CD4-positive, alpha-beta memory T cell (primary cell): ENCODE data around the gene CENPU. TPM values are rescaled to one million over a fixed set of nuclear protein-coding genes. Genes with fewer than 3 reads are reported as not detected.
"Not testable (repeated sequence)": the region's sequence is repeated elsewhere in the genome, so short reads cannot be mapped to it uniquely, and the experiment has no call there.

ENCODE experiments used
- CTCF ChIA-PET: fragments of 350-600 bp; sonication (Branson Sonifier 250); formaldehyde crosslinking; loops from one replicate; lab custom pipeline; 2021; ENCODE audit warnings: inconsistent platforms; ENCODE audit not compliant: partially characterized antibody; lab: Charles Lee
- POLR2A ChIA-PET: fragments of 350-600 bp; sonication (Branson Sonifier 250); formaldehyde crosslinking; loops from one replicate; lab custom pipeline; 2021; ENCODE audit not compliant: partially characterized antibody; lab: Charles Lee
- DNase-seq, 5 donors: peaks; one replicate each; pipeline versions ENCODE4 v3.0.0 to v3.0.0-alpha.2; 2020 to 2022; ENCODE audit warnings: mixed read lengths in 1 of 5
- H3K27ac ChIP-seq: one replicate; pipeline ENCODE4 v1.7.0; 2013; ENCODE audit warnings: low read depth, low read length
- H3K27me3 ChIP-seq: 2 replicates; pipeline ENCODE4 v1.7.0; 2013; ENCODE audit warnings: mild to moderate bottlenecking, low read length, moderate library complexity; ENCODE audit not compliant: insufficient read depth
- H3K36me3 ChIP-seq: 2 replicates; pipeline ENCODE4 v1.7.0; 2013; ENCODE audit warnings: mild to moderate bottlenecking, low read length, moderate library complexity; ENCODE audit not compliant: insufficient read depth
- H3K4me1 ChIP-seq: 2 replicates; pipeline ENCODE4 v1.7.0; 2013; ENCODE audit warnings: mild to moderate bottlenecking, low read length, moderate library complexity; ENCODE audit not compliant: insufficient read depth
- H3K4me3 ChIP-seq, 2 donors: one replicate each; pipeline ENCODE4 v1.7.0; 2013; ENCODE audit warnings: low read length in 2 of 2, mild to moderate bottlenecking in 1 of 2
- H3K9me3 ChIP-seq, 2 donors: one replicate each; pipeline ENCODE4 v1.7.0; 2013; ENCODE audit warnings: low read length in 2 of 2, control low read depth in 1 of 2; ENCODE audit not compliant: control insufficient read depth in 1 of 2
- H3K27ac Mint-ChIP-seq, 7 donors: one replicate each; pipeline ENCODE4 v1.8.0; 2020 to 2021; ENCODE audit warnings: mixed read lengths in 7 of 7, mild to moderate bottlenecking in 6 of 7, inconsistent platforms in 3 of 7, moderate library complexity in 3 of 7
- H3K27me3 Mint-ChIP-seq, 2 donors: one replicate each; pipeline ENCODE4 v1.8.0; 2020 to 2021; ENCODE audit warnings: mixed read lengths in 2 of 2
- H3K36me3 Mint-ChIP-seq, 2 donors: one replicate each; pipeline ENCODE4 v1.8.0; 2020 to 2021; ENCODE audit warnings: mixed read lengths in 2 of 2, inconsistent platforms in 1 of 2, mild to moderate bottlenecking in 1 of 2
- H3K4me1 Mint-ChIP-seq, 4 donors: one replicate each; pipeline ENCODE4 v1.8.0; 2020 to 2021; ENCODE audit warnings: mixed read lengths in 4 of 4, mild to moderate bottlenecking in 1 of 4
- H3K4me3 Mint-ChIP-seq, 8 donors: one replicate each; pipeline ENCODE4 v1.8.0; 2020 to 2021; ENCODE audit warnings: mixed read lengths in 8 of 8, mild to moderate bottlenecking in 7 of 8, moderate library complexity in 6 of 8, inconsistent platforms in 3 of 8
- H3K9me3 Mint-ChIP-seq, 8 donors: one replicate each; pipeline ENCODE4 v1.8.0; 2020 to 2021; ENCODE audit warnings: mixed read lengths in 8 of 8, mild to moderate bottlenecking in 5 of 8, inconsistent platforms in 3 of 8, moderate library complexity in 1 of 8
- intact Hi-C: fragments of 100-400 bp; cut with micrococcal nuclease; formaldehyde crosslinking; loops from one replicate; pipeline ENCODE4 v1.15.1; 2023
- polyA plus RNA-seq, 2 donors: library from polyadenylated mRNA; unstranded; fragments of 300-500 nt; fragmentation: Illumina TruSeq; gene quantifications; one replicate each; pipeline ENCODE4 v1.2.3, GENCODE V29; 2021
- total RNA-seq, 2 experiments: library from RNA; stranded (reverse); gene quantifications; one replicate each; pipeline ENCODE4 v1.2.3, GENCODE V29; 2021

CENPU gene, protein sequence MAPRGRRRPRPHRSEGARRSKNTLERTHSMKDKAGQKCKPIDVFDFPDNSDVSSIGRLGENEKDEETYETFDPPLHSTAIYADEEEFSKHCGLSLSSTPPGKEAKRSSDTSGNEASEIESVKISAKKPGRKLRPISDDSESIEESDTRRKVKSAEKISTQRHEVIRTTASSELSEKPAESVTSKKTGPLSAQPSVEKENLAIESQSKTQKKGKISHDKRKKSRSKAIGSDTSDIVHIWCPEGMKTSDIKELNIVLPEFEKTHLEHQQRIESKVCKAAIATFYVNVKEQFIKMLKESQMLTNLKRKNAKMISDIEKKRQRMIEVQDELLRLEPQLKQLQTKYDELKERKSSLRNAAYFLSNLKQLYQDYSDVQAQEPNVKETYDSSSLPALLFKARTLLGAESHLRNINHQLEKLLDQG
- 1 to 10 TPM; 2.1 to 2.2 TPM for total RNA-seq
- 1 to 10 TPM; 4.2 to 4.6 TPM for polyA plus RNA-seq

DNA sequence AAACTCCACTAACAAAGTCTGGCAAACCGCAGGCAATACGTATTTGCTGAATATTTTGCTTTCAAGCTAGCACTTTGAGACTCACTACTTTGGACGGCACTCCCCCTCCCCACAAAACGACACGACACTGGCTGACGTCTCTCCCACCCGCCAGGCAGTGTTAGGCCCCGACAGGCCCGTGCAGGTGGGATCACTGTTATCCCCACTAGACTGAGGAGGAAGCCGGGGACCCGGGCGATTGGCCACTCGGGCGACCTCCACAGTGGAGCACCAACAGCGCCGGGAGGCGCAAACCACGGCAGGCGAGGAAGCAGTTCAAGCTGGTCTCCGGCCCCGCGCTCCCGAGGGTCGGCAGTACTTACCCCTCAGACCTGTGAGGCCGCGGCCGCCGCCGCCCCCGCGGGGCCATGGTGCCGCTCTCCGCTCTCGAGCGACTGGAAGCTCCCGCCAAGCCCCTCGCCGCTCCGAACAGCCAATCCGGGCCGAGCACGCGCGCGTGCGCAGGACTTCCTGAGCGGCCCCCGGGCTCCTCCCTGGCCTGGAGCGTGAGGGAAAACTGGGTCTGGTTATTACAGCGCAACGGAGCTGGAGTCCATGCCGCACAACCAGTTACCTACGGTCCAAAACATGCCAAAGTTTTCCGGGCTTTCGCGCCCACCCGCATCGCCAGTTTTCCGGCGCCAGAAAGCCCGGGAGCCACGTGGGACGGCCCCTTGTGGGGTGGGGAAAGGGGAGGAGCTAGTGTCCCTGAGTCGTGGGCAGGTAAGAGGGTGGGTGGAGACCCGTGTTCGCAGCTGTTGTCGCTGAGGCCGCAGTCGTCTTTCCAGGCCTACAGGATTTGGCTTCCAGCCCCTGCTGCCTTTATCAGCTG is at the start of gene CENPU:
TSS of gene CENPU (minus strand) at position 443 of the 871 bp plus-strand sequence. CDS start at position 409, 34 bp downstream.
- Histone ChIP-seq H3K27me3 (no peaks in the 10 kb centered on the region), H3K4me3 (peak within 1 kb of the TSS; percentile 59 to 81), H3K36me3 (no peaks in the 10 kb centered on the region), H3K9me3 (no peaks in the 10 kb centered on the region), H3K4me1 (peaks cover 15% of the 10 kb centered on the region), H3K27ac (peak within 1 kb of the TSS; percentile 56)
- Mint-ChIP-seq H3K27me3 (no peaks in the 10 kb centered on the region), H3K36me3 (peaks cover 0 to 7% of the 10 kb centered on the region in 2 donors), H3K27ac (peak within 1 kb of the TSS; percentile 86 to 95 (median 92)), H3K4me1 (peaks cover 8 to 23% (median 14%) of the 10 kb centered on the region in 4 donors), H3K4me3 (peak within 1 kb of the TSS; percentile 88 to 96 (median 92)), H3K9me3 (no peaks in the 10 kb centered on the region)
- CTCF ChIA-PET = interaction anchor here (0.8 to 2.6 kb wide), 12 partner anchors 8 to 470 kb away, joined by 3 to 16 read pairs (median 4); partner anchors contain the start of genes CASP3 and PRIMPOL
- POLR2A ChIA-PET = interaction anchor here (0.6 to 2.2 kb wide), 24 partner anchors 9 to 1229 kb away, joined by 3 to 48 read pairs (median 4); partner anchors contain the start of genes ACSL1, ANKRD37, CASP3 and ING2
- intact Hi-C loops = loop anchor here (1.0 to 10.0 kb wide), 9 partner anchors 85 to 1229 kb away; partner anchors contain the start of genes ACSL1, ANKRD37, CASP3 and CCDC110
- DNase-seq = peak; percentile 93 to 95 (median 94)

DNA sequence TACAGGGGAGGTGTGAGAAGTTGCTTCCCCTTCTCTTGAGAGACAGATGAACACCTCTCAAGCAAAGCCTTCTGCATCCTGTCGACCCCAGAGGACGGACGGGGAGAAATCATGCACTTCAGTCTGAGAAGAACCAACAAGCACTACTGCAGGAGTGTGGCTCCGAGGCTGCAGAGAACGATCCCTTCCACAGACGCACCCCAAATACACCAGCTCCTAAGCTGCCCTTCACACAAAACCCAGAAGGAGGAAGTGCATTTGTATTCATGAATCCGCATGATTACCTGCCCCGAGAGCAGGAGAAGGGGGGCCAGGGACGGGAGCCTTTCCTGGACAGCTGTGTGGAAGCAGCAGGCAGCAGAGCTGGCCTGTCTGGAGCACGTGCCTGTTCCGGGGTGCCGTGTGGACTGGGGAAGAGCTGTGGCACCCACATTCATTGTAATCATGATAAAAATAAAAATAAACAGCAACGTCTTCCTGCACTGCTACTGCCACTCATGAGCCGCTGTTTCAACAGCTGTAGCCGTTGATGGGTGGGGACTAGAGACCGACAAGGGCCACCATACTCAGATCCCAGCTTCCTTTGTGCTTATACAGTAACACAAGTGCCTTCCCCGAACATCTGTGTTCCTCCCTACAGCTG is 49.0 kb upstream of the CENPU start:
- no peaks in the 10 kb centered on the region for H3K9me3 Mint-ChIP-seq
- H3K27me3 Mint-ChIP-seq = no peaks in the 10 kb centered on the region
- CTCF ChIA-PET = no interaction called here
- no peak for DNase-seq
- no peak overlapping the region for H3K4me3 ChIP-seq
- no peaks in the 10 kb centered on the region for H3K27me3 ChIP-seq
- no peaks in the 10 kb centered on the region for H3K4me1 Mint-ChIP-seq
- POLR2A ChIA-PET = no interaction called here
- H3K4me3 Mint-ChIP-seq = no peak overlapping the region
- no peaks in the 10 kb centered on the region for H3K9me3 ChIP-seq
- H3K36me3 Mint-ChIP-seq = peaks cover 40 to 48% of the 10 kb centered on the region in 2 donors
- H3K27ac Mint-ChIP-seq = no peak overlapping the region
- no peaks in the 10 kb centered on the region for H3K36me3 ChIP-seq
- no peaks in the 10 kb centered on the region for H3K4me1 ChIP-seq
- intact Hi-C loops = no loop called here
- H3K27ac ChIP-seq = no peak overlapping the region

GRCh38 chr4:184779160-184779559 is 45.3 kb upstream of the CENPU start:
- H3K4me3 Mint-ChIP-seq, H3K27ac ChIP-seq, CTCF ChIA-PET, H3K9me3 Mint-ChIP-seq, intact Hi-C loops, H3K36me3 ChIP-seq, H3K27me3 Mint-ChIP-seq, H3K27me3 ChIP-seq, H3K9me3 ChIP-seq, H3K4me3 ChIP-seq, H3K4me1 Mint-ChIP-seq, DNase-seq, H3K27ac Mint-ChIP-seq, H3K4me1 ChIP-seq: not testable (repeated sequence)
- H3K36me3 Mint-ChIP-seq = peaks cover 29 to 43% of the 10 kb centered on the region in 2 donors
- POLR2A ChIA-PET = interaction anchor here (0.6 kb wide), 1 partner anchor 22 kb away, joined by 3 read pairs; no protein-coding TSS in a partner anchor

GRCh38 chr4:184778325-184778724 is 44.4 kb upstream of the CENPU start:
- H3K36me3 ChIP-seq = peaks cover under 1% of the 10 kb centered on the region
- Mint-ChIP-seq H3K9me3 (no peaks in the 10 kb centered on the region), H3K27me3 (no peaks in the 10 kb centered on the region), H3K36me3 (peaks cover 23 to 42% of the 10 kb centered on the region in 2 donors), H3K4me1 (no peaks in the 10 kb centered on the region), H3K27ac (peak overlapping the region in 1 of 7 donors; percentile 80), H3K4me3 (no peak overlapping the region)
- no peak overlapping the region for H3K4me3 ChIP-seq
- ChIA-PET CTCF (no interaction called here), POLR2A (no interaction called here)
- H3K4me1 ChIP-seq = no peaks in the 10 kb centered on the region
- DNase-seq = no peak
- no peaks in the 10 kb centered on the region for H3K9me3 ChIP-seq
- no peaks in the 10 kb centered on the region for H3K27me3 ChIP-seq
- intact Hi-C loops = no loop called here
- H3K27ac ChIP-seq = no peak overlapping the region

GRCh38 chr4:184776821-184777220 is 42.9 kb upstream of the CENPU start:
- H3K27me3 ChIP-seq = no peaks in the 10 kb centered on the region
- ChIA-PET POLR2A (no interaction called here), CTCF (no interaction called here)
- no peak overlapping the region for H3K4me3 ChIP-seq
- no peaks in the 10 kb centered on the region for H3K9me3 ChIP-seq
- intact Hi-C loops = no loop called here
- Mint-ChIP-seq H3K4me3 (no peak overlapping the region), H3K9me3 (no peaks in the 10 kb centered on the region), H3K27me3 (no peaks in the 10 kb centered on the region), H3K36me3 (peaks cover 16 to 35% of the 10 kb centered on the region in 2 donors), H3K4me1 (no peaks in the 10 kb centered on the region), H3K27ac (peak overlapping the region in 1 of 7 donors; percentile 7)
- no peaks in the 10 kb centered on the region for H3K4me1 ChIP-seq
- DNase-seq = no peak
- H3K36me3 ChIP-seq = peaks cover 5% of the 10 kb centered on the region
- H3K27ac ChIP-seq = no peak overlapping the region

DNA sequence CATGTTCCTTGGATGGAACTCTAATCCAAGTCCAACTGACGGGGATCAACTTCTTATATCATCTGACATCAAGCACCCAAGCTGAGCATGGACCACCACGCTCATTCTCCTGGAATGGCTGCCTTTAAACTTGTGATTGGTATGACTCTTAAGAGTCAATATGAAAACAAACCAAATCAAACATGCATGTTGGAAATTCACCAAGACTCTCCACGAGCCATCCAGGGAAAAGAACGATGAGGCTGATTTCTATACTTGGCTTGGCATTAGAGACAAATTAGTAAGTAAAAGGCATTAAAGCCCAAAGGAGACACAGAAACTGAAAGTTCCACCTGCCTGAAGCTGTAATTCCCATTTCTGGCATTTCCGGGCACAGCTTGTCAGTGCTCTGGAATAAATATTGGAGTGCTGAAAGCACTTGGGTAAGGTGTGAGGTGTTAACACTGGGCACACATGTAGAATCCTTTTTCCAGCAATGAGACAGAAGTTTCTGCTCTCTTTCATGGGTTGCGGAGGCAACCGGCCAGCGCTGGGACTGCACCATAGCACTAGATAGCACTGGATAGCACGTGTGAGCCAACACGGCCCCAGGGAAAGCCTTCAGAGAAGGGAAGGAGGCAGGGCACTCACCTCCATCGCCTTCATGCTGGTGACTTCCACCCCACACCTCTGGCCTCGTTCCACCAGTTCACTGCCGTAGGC is 42.1 kb upstream of the CENPU start:
- H3K36me3 ChIP-seq = peaks cover 5% of the 10 kb centered on the region
- ChIA-PET CTCF (no interaction called here), POLR2A (no interaction called here)
- Mint-ChIP-seq H3K36me3 (peaks cover 16 to 36% of the 10 kb centered on the region in 2 donors), H3K9me3 (no peaks in the 10 kb centered on the region), H3K4me1 (no peaks in the 10 kb centered on the region), H3K27ac (no peak overlapping the region), H3K4me3 (no peak overlapping the region), H3K27me3 (no peaks in the 10 kb centered on the region)
- H3K27me3 ChIP-seq = no peaks in the 10 kb centered on the region
- H3K27ac ChIP-seq = no peak overlapping the region
- no peaks in the 10 kb centered on the region for H3K4me1 ChIP-seq
- no peaks in the 10 kb centered on the region for H3K9me3 ChIP-seq
- no peak overlapping the region for H3K4me3 ChIP-seq
- intact Hi-C loops = no loop called here
- DNase-seq = no peak
